Colonic mucosa (tissue), 4 donors: ENCODE data around the gene CNTNAP5. TPM values are rescaled to one million over a fixed set of nuclear protein-coding genes. Genes with fewer than 3 reads are reported as not detected.

Experiments
- DNase-seq: peaks from one replicate; pipeline ENCODE4 v3.0.0-alpha.2; 2020
- H3K27ac ChIP-seq: fragments of 200-600 bp; one replicate; pipeline ENCODE4 v1.8.0; 2021
- H3K27me3 ChIP-seq: fragments of 200-600 bp; one replicate; pipeline ENCODE4 v1.8.0; 2021
- H3K36me3 ChIP-seq: fragments of 200-600 bp; one replicate; pipeline ENCODE4 v1.8.0; 2021
- H3K4me1 ChIP-seq: fragments of 200-600 bp; one replicate; pipeline ENCODE4 v1.8.0; 2021; ENCODE audit warnings: mild to moderate bottlenecking
- H3K4me3 ChIP-seq: fragments of 200-600 bp; one replicate; pipeline ENCODE4 v1.8.0; 2021
- H3K9ac ChIP-seq, 2 donors: one replicate each; pipeline ENCODE4 v1.7.0; 2013; ENCODE audit warnings: control low read depth in 2 of 2, low read depth in 2 of 2, low read length in 2 of 2
- H3K9me3 ChIP-seq: fragments of 200-600 bp; one replicate; pipeline ENCODE4 v1.8.0; 2021
- intact Hi-C: fragments of 100-400 bp; cut with DNase I; formaldehyde crosslinking; loops from one replicate; pipeline ENCODE4 v1.14.1; 2022
- total RNA-seq, 2 donors: library from RNA; stranded (reverse); fragmentation: NEBNext Ultra II Directional in 1 of 2; extraction: Animal tissue kit (Norgen Biotek cat#: 25700) in 1 of 2; gene quantifications; one replicate each; pipeline ENCODE4 v1.2.1, GENCODE V29; 2021
- TF ChIP-seq, protein P1 (sequence below): fragments of 200-600 bp; IDR thresholded peaks from one replicate; pipeline ENCODE4 v1.8.0; 2022; ENCODE audit warnings: antibody characterized with exemption, mild to moderate bottlenecking
- donor health status: healthy.
- donor health status: DM: no; HTN: no; CAD: no.
- donor health status: DM: no; HTN: no; CAD: no.

Gene CNTNAP5
- total RNA-seq, 2 donors from 2014 or later: 0.35 TPM; not detected in 1

DNA sequence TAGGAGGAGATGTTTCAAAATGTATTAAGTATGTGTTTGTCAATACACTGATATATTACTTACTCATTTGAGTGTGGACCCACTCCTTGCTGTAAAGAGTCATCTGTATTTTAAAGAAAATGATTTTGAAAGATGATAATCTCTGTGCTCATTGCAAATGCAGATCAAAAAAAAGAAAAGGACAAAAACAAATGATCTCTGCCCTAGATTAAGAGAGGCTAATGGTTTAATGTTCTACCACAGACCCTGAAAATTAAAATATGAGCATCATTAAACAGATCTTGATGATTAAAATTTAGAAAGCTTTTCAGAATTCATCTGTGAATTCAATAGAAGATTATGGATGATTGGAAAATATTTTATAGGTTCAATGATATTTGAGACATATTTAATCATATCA, 136.5 kb downstream of the CNTNAP5 start:
- Histone ChIP-seq H3K27ac (no peak overlapping the region), H3K36me3 (no peaks in the 10 kb centered on the region), H3K27me3 (no peaks in the 10 kb centered on the region), H3K9me3 (no peaks in the 10 kb centered on the region), H3K4me3 (no peak overlapping the region), H3K4me1 (no peaks in the 10 kb centered on the region), H3K9ac (no peak overlapping the region)
- intact Hi-C loops: no loop called here
- TF ChIP-seq, protein P1, sequence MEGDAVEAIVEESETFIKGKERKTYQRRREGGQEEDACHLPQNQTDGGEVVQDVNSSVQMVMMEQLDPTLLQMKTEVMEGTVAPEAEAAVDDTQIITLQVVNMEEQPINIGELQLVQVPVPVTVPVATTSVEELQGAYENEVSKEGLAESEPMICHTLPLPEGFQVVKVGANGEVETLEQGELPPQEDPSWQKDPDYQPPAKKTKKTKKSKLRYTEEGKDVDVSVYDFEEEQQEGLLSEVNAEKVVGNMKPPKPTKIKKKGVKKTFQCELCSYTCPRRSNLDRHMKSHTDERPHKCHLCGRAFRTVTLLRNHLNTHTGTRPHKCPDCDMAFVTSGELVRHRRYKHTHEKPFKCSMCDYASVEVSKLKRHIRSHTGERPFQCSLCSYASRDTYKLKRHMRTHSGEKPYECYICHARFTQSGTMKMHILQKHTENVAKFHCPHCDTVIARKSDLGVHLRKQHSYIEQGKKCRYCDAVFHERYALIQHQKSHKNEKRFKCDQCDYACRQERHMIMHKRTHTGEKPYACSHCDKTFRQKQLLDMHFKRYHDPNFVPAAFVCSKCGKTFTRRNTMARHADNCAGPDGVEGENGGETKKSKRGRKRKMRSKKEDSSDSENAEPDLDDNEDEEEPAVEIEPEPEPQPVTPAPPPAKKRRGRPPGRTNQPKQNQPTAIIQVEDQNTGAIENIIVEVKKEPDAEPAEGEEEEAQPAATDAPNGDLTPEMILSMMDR: no peak
- no peak for DNase-seq

GRCh38 chr2:124162256-124162655, 137.2 kb downstream of the CNTNAP5 start:
- TF ChIP-seq, protein P1: no peak
- Histone ChIP-seq H3K36me3 (no peaks in the 10 kb centered on the region), H3K4me1 (no peaks in the 10 kb centered on the region), H3K27ac (no peak overlapping the region), H3K4me3 (no peak overlapping the region), H3K9me3 (no peaks in the 10 kb centered on the region), H3K27me3 (no peaks in the 10 kb centered on the region), H3K9ac (no peak overlapping the region)
- intact Hi-C loops: no loop called here
- DNase-seq: no peak

DNA sequence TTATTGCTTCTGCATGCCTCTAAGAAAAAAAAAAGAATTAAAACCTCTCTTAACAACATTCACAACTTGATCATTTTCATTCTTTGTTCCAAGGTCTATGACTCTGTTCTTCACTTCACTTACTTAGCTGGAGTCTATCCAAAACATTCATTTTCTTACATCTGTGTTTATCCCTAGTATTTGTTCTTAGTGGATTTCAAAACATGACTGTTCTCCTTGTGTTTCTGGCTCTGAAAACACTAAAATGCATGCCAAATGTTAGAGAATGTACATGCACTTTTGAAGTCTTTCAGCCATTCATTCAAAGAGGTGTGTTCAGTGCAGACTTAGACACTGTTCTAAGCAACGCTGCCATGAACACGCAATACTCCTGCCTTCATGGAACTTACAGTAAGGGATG, 138.8 kb downstream of the CNTNAP5 start:
- TF ChIP-seq, protein P1: no peak
- Histone ChIP-seq H3K9ac (no peak overlapping the region), H3K4me1 (no peaks in the 10 kb centered on the region), H3K27me3 (no peaks in the 10 kb centered on the region), H3K4me3 (no peak overlapping the region), H3K27ac (no peak overlapping the region), H3K36me3 (no peaks in the 10 kb centered on the region), H3K9me3 (no peaks in the 10 kb centered on the region)
- intact Hi-C loops: no loop called here
- DNase-seq: no peak

DNA sequence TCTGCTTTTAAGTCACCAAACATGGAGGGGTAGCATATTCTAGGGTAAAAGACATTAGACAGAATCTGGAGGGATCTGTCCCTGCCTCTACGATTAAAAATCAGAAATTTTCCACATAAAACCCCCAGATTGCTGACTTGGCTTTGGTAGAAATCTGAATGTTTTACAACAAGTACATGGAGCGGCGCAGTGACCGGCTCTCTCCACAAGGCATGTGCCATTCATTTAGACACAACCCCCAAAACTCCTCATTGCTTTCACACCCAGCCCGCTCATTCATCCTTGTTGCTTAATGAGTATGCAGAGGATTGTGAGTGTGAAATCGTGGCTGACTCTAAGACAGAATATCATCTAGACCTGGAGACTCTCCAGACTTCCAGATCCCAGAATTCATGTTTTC, 140.6 kb downstream of the CNTNAP5 start:
- H3K27me3 ChIP-seq: no peaks in the 10 kb centered on the region
- TF ChIP-seq, protein P1: no peak
- H3K9ac ChIP-seq: no peak overlapping the region
- intact Hi-C loops: no loop called here
- no peak overlapping the region for H3K27ac ChIP-seq
- H3K4me3 ChIP-seq: no peak overlapping the region
- H3K9me3 ChIP-seq: no peaks in the 10 kb centered on the region
- H3K36me3 ChIP-seq: no peaks in the 10 kb centered on the region
- no peaks in the 10 kb centered on the region for H3K4me1 ChIP-seq
- DNase-seq: no peak

DNA sequence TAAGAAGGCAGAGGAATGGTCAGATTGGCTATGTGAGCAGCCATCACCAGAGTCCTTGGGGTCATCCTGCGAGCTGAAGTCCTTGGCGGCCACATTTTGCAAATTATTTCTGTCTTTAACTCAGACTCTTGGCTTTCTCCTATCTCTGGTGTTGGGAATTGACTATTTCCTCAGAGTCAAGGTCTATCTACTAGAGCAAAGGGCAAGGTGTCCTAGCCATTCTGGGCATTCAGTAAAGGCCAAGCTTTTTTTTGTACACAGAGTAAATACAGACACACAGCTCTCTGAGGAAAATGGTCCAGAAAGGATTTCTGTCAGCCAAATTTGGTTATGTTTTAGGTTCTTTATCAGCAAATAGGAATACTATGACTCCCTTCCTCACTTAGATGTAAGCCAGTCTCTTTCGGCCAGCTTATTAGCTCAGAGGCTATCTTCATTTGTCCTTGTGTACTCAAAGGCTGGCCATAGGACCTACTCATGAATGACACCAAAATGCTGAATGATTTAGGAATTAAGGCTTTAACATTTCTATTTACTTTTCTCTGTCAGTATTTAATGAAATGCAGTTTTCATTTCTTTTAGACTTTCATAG, 146.5 kb downstream of the CNTNAP5 start:
- TF ChIP-seq, protein P1: no peak
- H3K27ac ChIP-seq: no peak overlapping the region
- no peak overlapping the region for H3K9ac ChIP-seq
- H3K36me3 ChIP-seq: no peaks in the 10 kb centered on the region
- intact Hi-C loops: no loop called here
- H3K4me1 ChIP-seq: no peaks in the 10 kb centered on the region
- H3K9me3 ChIP-seq: no peaks in the 10 kb centered on the region
- no peaks in the 10 kb centered on the region for H3K27me3 ChIP-seq
- DNase-seq: no peak
- no peak overlapping the region for H3K4me3 ChIP-seq
